Transverse colon (tissue), 4 donors: ENCODE data around the gene SLC13A3.

Source experiments
- CTCF ChIP-seq, 5 experiments: fragments of 200-600 bp in 3 of 5; fragments of 450-650 bp in 2 of 5; sonication (generic) in 3 of 5; IDR thresholded peaks; 1 replicate in 2 of 5; 2 replicates in 3 of 5; pipeline ENCODE4 v1.5.1; 2016 to 2017; ENCODE audit warnings: antibody characterized with exemption in 5 of 5, inconsistent platforms in 3 of 5, mild to moderate bottlenecking in 2 of 5, moderate library complexity in 1 of 5
- POLR2A ChIP-seq: fragments of 450-650 bp; IDR thresholded peaks from one replicate; pipeline ENCODE4 v1.6.1; 2016; ENCODE audit warnings: antibody characterized with exemption, mild to moderate bottlenecking, moderate library complexity
- POLR2AphosphoS5 ChIP-seq, 3 donors: sonication (generic); formaldehyde crosslinking; IDR thresholded peaks; one replicate each; pipeline ENCODE4 v1.6.1; 2016; ENCODE audit warnings: antibody characterized with exemption in 3 of 3

DNA sequence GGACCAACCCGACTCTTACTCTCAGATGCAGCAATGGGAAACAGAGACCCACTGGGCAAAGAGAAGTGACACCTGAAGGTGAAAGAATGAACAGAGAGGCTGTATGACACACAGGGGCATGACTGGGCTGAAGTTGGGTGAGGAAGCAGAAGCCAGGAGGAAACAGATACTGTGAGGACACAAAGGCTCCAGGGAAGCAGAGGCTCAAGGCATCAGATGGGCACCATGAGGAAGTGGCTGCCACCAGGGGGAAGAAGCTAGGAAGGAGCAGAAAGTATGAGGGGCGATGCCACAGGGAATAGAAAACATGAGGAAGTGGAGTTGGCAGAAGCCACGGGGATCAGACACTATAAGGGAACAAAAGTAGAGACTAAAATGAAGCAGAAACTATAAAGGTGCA, 69.9 kb downstream of the SLC13A3 start:
- TF ChIP-seq CTCF (IDR thresholded peaks at IDR 0.05) = no peak
- no peak for TF ChIP-seq POLR2AphosphoS5 (IDR thresholded peaks at IDR 0.05)
- no peak for TF ChIP-seq POLR2A
